Retina (tissue), 1 donor: Measurements from ENCODE around the gene DST.
A peak's percentile ranks its signal among the peaks of the same experiment; 100 is the strongest.

ENCODE experiments used
- DNase-seq: peaks from one replicate; pipeline ENCODE4 v3.0.0-alpha.2; 2016

Gene DST

GRCh38 chr6:56620229-56620868 lies 22.3 kb downstream of the DST start:
- DNase-seq: no peak

DNA sequence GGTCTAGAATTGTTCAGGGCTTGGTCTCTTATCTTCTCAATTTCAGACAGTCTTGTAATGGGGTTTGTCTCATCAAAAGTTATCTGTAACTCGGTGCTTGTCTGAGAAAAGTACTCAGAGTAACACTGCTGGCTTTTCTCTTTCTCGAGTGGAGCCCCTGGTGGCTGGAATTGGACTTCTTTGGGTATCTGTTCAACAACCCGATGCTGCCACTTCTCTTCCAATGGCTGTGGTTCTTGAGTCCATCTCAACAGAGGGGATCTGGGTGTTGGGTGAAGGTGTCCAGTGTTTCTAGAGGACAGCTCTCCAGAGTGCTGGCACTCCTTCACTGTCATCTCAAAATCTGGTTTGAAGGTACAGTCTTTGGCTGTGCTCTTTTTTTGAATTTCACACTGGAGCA lies 24.6 kb downstream of the DST start:
- DNase-seq: no peak

DNA sequence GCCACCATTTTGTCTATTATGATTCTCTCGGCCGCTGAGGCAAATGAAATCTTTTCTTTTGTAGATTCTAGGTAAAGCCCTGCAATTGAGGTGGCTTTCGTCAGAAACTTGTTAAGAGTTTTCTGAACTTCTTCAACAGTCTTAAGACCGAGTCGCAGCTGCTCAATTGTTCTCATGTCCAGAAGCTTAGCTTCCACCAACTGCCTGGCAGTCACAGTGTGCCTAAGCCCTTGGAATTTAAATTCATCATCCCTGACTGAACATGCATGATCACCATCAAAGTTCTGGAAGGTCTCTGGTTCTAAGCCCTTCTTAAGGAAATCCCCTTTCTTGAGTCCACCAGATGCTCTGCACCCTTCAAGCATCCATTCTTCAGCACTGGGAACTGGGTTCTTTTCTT lies 25.7 kb downstream of the DST start:
- no peak for DNase-seq

DNA sequence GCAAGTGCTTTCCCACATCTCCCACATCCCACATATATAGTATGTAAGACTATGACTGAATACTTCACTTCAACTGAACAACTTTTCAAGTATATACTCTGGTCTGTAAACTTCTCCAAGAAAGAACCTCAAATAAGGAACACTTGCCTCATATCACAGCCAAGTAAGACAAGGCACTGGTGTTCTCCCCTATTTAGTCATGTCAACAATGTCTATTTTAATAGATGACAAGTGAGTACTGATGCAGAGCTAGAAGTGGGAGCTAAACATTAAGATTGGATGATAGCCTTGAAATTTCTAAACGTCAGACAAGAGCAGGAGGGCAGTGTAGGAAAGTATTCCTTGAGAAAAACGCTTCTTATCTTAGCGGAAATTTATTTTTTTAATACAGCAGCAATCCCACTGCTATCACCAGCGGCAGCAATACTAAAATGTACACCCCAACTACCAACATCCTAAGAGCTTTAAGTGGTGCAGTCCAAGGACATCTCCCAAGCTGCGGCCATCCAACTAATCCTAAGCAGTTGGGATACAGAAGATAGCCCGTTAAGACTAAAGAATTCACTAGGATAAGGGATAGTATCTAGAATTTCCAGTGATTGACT lies 29.3 kb downstream of the DST start:
- no peak for DNase-seq

DNA sequence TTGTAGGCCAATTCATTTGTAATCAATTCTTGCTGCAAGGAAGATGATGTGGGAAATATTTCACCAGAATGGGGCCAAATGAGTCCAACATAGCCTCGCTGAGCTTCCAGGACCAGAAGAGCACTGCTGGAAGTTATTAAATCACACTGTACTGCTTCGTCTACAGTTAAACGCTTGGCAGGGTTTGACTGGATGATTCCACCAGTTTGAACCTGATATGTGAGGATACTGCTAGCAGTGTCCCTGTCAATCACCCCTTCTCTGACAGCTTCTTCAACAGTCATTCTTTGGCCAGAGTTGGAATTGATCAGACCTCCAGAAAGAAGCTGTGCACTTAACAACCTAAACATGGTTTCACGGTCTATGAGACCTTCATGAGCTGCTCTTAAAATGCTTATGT lies 34.4 kb downstream of the DST start:
- no peak for DNase-seq

- DNase-seq: no peak
These were observed 35.5 kb downstream of the DST start for GRCh38 chr6:56607111-56607752.

- DNase-seq: no peak
These were observed 37.3 kb downstream of the DST start for GRCh38 chr6:56605435-56605834.

DNA sequence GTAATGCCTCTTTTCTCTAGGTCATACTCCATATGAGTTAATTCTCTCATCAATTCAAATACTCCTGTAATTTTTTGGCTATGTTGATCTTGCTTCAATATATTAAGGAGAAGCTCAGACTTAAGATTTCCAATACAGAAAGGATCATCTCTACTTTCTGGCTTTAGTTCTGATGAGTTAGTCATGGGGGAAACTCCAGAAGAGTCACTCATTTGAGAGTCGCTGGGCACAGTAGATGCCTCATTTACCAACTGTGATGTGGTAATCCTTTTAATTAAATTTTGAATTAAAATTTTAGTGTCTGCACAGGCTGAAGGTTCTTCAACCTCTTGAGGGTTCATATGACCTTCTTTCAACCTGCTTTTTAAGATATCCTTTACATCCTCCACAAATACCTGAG lies 38.5 kb downstream of the DST start:
- no peak for DNase-seq

DNA sequence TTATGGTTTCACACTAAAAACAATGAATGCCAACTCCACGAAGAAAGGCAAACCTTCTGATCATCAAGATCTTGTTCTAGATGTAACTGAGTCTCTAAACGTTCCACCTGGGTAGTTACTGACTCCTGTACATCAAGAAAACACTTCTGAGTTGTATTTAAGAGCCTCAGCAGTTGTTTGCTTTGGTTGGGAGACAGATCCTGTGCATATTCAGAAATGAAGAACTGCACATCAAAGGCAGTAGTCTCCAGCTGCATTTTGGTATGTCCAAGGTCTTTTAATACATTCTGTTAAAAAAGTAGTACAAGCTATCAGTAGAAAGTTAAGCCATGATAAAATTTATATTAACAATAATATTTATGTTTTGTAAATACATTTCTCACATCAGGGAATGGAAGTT lies 41.3 kb downstream of the DST start:
- no peak for DNase-seq

DNA sequence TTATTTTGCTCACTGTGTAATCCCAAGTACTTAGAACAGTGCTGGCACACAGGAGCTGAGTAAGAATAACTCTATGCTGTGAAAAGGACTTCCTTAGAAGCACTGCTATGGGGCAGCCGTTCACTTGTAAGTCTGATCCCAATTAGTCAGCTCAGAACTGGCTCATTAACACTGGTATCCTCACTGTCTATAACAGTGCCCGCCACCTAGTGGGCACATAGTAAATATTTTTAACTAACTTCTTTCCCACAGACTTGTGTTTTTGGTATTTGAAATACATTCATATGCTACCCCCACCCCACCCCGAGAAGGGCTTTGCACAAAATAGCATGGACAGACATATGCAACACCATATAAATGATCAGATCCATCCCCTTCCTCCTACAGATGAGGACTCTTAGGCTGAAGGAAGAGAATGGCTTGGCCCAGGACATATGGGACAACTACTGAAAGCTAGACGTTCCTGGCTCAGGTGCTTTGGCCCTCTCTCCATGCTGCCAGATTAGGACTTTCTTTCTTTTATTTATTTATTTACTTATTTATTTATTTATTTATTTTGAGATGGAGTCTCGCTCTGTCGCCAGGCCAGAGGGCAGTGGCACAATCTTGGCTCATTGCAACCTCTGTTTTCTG lies 47.1 kb downstream of the DST start:
- DNase-seq: peak; percentile 49

- DNase-seq: no peak
These were observed 48.0 kb downstream of the DST start for GRCh38 chr6:56594699-56595098.

GRCh38 chr6:56593801-56594318 lies 48.8 kb downstream of the DST start:
- DNase-seq: no peak

GRCh38 chr6:56582236-56582635 lies 60.5 kb downstream of the DST start:
- DNase-seq: no peak

DNA sequence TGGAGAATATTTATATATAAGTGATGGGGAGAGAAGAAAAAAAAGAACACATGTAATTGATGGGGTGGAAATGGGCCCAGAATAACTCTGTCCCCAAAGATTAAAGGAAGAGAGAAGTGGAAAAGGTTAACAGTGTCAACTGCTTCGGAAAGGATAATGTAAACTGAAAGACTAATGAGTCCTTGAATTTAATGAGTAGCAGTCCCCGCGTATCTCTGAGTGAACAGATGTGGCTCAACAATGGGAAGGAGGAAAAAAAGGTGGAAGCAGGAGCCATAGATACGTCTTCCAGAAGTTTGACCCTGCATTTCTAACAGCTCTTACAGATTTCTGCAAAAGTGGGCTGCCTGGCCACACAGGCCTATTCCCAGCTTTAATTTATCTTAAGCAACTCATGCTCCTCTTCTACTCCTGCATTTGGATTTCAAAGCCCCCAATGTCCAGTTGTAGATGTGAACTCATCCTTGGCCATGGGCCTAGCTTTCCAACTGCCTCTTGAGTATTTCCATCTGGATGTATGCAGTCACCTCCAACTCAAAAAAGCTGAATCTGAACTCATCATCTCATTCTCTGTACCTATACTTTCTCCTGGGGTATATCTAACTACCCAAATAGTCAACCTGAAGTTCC lies 61.3 kb downstream of the DST start:
- DNase-seq: no peak

DNA sequence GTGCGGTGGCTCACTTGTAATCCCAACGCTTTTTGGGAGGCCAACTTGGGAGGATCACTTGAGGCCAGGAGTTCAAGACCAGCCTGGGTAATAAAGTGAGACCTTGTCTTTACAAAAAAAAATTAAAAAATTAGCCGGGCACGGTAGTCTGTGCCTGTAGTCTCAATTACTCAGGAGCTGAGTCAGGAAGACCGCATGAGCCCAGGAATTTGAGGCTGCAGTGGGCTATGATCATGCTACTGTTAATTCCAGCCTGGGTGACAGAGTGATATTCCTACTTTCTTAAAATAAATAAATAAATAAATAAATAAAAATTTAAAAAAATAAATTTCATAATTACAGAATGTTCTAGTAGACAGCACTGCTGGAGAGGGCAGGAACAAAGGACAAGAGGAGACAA lies 62.4 kb downstream of the DST start:
- no peak for DNase-seq

DNA sequence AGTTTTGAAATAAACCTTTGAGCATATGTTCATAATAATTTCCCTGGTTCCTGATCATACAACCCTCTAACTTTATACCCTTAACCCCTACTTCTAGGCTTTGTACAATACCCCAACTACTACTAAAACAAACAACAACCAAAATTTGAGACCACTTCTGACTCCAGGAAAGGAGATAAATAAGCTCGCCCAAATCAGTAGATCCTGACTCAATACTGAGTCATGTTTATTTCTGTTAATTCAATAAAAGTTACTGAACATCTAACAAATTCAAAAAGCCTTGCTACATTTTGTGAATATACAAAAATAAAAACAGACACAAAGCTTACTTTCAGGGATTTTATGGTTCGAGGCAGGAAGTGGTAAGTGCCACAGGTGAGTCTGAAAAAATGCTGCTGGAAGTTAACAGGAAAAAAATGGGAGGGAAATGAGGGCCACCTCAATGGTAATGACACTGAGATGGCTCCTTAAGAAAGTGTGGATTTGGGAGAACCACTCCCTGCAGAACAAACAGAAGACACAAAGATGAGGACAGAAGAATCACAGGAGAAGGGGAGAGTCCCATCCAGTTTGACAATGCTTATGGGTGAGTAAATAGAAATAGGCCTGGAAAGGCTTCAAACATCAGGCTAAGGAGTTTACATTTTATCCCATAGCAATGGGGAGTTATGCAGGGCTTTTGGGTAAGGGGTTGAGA lies 63.4 kb downstream of the DST start:
- no peak for DNase-seq

- no peak for DNase-seq
These were observed 67.0 kb downstream of the DST start for GRCh38 chr6:56575736-56576135.

DNA sequence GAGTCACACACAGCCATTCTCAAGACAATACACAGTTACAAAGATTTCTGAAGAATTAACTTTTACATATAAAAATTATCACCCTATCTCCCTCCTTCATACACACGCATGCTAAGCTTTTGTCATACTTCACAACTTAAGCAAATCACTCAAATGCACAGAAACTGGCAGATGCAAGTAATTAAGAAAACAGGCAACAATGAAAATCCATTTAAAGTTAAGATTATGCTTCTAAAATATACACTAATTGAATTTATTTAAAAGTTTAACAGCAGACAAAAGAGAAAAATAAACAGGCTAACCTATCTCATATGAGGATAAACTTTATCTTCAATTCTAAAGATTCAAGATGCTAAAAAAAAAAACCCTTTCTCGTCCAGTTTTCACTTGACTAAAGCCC lies 68.4 kb downstream of the DST start:
- DNase-seq: no peak

- DNase-seq: no peak
These were observed 69.1 kb downstream of the DST start for GRCh38 chr6:56573624-56574023.

GRCh38 chr6:56572788-56573471 lies 69.8 kb downstream of the DST start:
- DNase-seq: no peak

DNA sequence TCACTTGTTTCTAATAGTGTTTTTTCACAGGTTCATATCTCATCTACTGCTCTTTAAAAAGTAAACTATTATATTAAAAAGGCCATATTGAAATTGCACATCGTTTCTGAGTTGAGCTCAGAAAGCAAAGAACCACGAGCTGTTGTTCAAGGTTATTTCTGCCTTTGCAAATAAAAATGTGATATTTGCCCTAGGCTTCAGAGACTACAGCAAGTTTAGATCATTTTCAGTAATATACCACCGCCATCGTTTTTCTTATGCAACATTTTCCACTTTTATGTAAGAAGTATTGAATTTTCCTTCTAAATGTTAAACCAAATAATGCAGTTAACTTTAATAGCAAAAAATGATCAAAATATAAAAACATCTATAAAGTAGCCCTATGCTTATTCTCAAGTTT lies 71.1 kb downstream of the DST start:
- no peak for DNase-seq
